Gastrocnemius medialis (tissue), 4 donors: ENCODE data around the gene FTH1.

ENCODE experiments used
- POLR2A ChIP-seq, 2 donors: fragments of 450-650 bp; IDR thresholded peaks; one replicate each; pipeline ENCODE4 v1.6.1; 2017; ENCODE audit warnings: antibody characterized with exemption in 2 of 2, mild to moderate bottlenecking in 2 of 2, moderate library complexity in 2 of 2
- TF ChIP-seq, protein P1 (sequence below), 5 experiments: fragments of 450-650 bp in 3 of 5; fragments of 200-600 bp in 2 of 5; sonication (generic) in 2 of 5; IDR thresholded peaks in 4 of 5; conservative IDR thresholded peaks in 1 of 5; 1 replicate in 4 of 5; 2 replicates in 1 of 5; pipeline ENCODE4 v1.5.1; 2016 to 2019; ENCODE audit warnings: antibody characterized with exemption in 5 of 5, mild to moderate bottlenecking in 3 of 5, moderate library complexity in 3 of 5

DNA sequence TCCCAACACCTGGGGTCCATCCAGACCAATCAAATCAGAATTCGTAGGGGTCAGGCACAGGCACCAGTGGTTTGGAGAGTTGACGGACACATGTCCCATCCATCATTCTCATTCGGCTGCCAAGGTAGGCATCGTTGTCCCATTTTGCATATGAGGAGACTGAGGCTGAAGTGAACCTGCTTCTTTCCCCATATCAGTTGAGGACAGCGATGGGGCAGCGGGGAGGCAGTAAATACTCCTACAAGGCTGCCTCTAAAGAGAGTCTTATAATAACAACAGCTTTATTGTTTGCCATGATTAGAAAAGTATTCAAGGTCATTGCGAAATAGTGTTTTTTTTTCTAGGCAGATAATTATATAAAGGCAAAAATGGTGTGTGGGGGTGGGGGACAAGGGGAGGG, 18.9 kb downstream of the FTH1 start:
- TF ChIP-seq, protein P1, sequence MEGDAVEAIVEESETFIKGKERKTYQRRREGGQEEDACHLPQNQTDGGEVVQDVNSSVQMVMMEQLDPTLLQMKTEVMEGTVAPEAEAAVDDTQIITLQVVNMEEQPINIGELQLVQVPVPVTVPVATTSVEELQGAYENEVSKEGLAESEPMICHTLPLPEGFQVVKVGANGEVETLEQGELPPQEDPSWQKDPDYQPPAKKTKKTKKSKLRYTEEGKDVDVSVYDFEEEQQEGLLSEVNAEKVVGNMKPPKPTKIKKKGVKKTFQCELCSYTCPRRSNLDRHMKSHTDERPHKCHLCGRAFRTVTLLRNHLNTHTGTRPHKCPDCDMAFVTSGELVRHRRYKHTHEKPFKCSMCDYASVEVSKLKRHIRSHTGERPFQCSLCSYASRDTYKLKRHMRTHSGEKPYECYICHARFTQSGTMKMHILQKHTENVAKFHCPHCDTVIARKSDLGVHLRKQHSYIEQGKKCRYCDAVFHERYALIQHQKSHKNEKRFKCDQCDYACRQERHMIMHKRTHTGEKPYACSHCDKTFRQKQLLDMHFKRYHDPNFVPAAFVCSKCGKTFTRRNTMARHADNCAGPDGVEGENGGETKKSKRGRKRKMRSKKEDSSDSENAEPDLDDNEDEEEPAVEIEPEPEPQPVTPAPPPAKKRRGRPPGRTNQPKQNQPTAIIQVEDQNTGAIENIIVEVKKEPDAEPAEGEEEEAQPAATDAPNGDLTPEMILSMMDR (IDR thresholded peaks at IDR 0.05 in 4 of 5, conservative IDR thresholded peaks at IDR 0.05 in 1 of 5): no peak
- TF ChIP-seq POLR2A (IDR thresholded peaks at IDR 0.05): no peak
